Activated CD8-positive, alpha-beta memory T cell treated with anti-CD3 and anti-CD28 coated beads for 24 hours (primary cell): ENCODE measurements around the gene PCBP3.
"Not testable (repeated sequence)": the region's sequence is repeated elsewhere in the genome, so short reads cannot be mapped to it uniquely, and the experiment has no call there.

Experiments
- DNase-seq: peaks from one replicate; pipeline ENCODE4 v3.0.0-alpha.2; 2020

Gene PCBP3

DNA sequence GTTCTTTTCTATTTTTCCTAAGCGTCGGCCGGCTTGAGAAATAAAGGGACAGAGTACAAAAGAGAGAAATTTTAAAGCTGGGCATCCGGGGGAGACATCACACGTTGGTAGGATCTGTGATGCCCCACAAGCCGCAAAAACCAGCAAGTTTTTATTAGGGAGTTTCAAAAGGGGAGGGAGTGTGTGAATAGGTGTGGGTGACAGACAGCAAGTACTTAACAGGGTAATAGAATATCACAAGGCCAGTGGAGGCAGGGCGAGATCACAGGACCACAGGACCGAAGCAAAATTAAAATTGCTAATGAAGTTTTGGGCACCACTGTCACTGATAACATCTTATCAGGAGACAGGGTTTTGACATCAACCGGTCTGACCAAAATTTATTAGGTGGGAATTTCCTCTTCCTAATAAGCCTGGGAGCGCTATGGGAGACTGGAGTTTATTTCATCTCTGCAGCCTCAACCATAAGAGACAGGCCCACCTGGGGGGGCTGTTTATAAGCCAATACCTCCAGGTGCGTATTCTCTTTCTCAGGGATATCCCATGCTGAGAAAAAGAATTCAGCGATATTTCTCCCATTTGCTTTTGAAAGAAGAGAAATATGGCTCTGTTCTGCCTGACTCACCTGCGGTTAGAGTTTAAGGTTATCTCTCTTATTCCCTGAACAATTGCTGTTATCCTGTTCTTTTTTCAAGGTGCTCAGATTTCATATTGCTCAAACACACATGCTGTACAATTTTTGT is 332.3 kb downstream of the PCBP3 start:
- DNase-seq: not testable (repeated sequence)

DNA sequence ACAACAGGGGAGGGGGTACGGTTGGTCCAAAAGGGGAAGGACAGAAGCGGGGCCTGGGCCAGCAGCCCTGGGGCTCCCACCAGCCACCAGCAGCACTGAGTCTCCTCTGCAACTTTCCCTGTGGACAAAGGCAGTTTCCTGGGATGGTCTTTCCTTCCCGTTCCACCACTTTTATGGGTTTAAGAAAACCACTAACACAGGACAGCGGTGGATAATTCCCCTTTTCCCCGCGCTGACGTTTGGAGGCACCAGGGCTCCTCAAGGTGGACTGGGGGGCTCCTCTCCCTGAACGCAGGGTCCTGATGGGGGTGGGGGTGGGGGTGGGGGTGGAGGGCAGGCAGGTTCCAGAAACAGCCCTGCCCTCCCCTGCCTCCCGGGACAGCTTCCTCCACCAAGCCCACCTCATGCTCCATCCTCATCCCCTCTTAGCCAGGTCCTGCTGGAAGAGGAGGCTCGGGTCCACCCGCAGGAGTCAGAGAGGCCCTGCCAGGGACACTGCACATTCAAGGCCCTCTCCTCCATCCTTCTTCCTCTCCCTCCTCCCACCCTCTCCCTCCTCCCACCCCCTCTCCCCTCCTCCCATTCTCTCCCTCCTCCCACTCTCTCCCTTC is 333.3 kb downstream of the PCBP3 start:
- no peak for DNase-seq

DNA sequence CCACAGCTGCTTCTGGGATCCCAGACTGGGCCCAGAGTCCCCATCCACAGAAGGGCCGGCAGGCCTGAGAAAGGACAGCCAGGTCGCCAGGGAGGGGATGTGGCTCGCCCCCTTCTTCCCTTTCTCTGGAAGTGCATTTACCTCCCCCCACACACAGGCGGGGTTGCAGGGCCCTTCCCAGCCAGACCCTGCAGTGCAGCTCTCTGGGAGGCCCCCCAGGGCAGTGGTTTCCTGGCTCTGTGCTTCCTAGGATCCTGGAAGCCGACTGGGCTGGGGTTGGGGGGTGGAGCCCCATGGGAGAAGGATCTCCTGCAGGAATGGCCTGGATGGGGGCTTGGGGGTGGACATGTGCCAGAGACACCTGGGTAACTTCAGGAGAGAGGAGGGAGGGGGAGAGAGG is 333.9 kb downstream of the PCBP3 start:
- DNase-seq: no peak

DNA sequence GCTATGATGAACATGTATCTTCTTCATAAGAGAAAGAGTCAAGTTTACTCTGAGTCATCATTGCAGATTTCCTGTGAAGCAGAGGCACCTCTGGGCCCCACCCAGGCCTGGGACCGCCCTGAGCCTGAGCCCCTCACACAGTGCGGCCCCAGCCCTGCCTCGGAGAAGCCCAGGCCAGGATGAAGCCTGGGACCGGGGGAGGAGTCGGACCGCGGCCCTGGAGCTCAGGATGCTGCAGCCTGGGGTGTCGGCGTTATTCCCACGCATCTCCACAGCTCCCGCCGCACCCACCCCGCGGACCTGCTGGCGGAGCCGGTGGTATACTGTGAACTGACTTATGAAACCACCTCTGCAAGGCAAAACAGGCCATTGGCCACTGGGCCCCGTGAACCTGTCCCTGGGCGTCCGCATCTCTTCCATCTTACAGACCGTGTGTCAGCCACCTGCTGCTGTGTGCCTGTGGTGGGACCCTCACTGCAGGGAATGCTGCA is 335.7 kb downstream of the PCBP3 start:
- no peak for DNase-seq

DNA sequence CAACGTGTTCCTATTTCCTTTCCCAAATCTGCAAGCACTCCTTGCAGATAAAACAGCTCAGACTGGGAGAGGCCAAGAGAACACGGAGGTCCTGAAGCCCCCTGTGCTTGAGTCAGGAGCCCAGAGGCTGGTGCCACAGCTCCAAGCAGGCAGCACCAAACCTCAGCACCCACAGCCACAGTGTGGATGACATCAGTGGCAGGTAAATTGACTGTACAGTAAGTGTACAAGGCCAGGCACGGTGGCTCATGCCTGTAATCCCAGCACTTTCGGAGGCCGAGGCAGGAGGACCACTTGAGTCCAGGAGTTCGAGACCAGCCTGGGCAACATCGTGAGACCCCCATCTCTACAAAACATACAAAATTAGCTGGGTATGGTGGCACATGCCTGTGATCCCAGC is 336.1 kb downstream of the PCBP3 start:
- DNase-seq: no peak

DNA sequence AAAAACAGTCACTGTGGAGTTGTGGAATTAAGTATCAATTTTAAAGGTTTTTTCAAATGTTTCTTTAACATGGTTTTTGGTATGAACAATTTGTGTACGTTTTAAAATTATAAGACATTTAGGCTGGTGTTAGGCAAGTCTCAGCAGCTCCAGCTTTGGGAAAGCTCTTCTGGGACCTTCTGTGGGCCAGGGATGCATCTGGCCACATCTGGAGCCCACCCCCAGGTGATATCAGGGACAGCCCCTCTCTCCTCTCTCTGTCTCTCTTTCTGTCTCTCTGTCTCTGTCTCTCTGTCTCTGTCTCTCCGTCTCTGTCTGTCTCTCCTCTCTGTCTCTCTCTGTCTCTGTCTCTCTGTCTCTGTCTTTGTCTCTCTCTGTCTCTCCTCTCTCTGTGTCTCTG is 336.7 kb downstream of the PCBP3 start:
- DNase-seq: no peak

DNA sequence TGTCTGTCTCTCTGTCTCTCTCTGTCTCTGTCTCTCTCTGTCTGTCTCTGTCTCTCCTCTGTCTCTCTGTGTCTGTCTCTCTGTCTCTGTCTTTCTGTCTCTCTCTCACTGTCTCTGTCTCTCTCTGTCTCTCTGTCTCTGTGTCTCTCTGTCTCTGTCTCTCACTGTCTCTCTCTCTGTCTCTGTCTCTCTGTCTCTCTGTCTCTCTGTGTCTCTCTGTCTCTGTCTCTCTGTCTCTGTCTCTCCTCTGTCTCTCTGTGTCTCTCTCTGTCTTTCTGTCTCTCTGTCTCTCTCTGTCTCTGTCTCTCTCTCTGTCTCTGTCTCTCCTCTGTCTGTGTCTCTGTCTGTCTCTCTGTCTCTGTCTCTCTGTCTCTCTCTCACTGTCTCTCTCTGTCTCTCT is 337.2 kb downstream of the PCBP3 start:
- no peak for DNase-seq

DNA sequence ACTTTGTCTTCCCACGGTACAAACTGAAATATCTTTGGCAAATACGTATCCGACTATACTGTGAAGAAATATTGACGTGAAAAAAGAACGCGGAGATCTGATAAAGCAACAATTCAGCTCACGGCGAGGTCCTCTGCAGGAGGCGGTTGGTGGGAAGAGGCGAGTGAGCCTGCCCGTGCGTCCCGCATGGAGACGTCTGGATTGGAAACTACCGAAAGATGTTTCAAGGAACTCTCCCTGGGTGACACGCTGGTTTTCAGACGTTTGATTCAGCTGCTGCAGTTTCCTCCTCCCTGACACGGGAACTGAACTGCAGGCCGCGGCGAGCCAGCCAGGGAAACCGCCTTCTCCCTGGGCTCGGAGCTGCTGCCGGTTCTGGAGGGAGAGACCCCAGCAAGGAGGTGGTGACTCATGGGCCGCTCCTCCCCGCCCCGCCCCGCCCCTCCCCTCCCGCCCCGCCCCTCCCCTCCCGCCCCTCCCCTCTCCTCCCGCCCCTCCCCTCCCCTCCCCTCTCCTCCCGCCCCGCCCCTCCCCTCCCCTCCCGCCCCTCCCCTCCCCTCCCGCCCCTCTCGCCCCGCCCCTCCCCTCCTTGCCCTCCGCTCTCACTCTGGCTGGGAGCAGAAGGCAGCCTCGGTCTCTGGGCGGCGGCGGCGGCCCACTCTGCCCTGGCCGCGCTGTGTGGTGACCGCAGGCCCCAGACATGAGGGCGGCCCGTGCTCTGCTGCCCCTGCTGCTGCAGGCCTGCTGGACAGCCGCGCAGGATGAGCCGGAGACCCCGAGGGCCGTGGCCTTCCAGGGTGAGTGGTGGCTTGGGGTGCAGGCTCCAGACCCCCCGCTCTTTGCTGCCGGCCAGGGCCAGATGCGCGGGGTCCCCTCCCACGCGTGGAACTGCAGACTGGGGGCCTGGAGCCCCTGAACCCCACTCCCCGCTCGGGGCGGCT is 337.9 kb downstream of the PCBP3 start, which contains the start of gene COL6A1:
Gene COL6A1, plus strand, starts transcription at position 620 of the 941 bp plus-strand sequence. Its CDS starts 81 bp downstream, at position 701.
- peak; percentile 85 for DNase-seq

DNA sequence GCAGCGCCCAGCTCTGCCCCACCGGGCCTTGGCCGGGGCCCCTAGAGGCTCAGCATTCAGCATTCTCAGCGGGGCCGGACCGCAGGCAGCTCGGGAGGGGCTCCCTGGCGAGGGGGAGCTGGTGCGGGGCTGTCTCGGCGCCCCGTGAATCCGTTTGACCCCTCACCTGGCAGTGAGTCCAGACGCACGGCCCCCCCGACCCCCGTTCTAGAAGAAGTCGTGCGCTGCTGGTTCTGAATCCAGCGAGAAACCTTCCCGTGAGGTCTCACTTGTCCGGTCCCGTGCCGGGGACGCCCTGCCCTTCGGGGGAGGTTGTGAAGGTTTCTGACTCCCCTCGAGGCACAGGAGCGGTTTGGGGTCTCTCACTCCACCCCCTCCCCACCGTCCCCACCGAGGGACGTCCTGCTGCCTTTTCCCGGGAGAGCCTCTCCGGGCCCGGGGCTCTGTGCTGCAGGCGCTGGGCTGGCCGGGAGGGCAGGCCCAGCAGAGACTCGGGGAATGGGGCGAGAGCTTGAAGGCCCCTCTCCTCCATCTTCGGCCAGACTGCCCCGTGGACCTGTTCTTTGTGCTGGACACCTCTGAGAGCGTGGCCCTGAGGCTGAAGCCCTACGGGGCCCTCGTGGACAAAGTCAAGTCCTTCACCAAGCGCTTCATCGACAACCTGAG is 338.7 kb downstream of the PCBP3 start:
- DNase-seq: no peak

DNA sequence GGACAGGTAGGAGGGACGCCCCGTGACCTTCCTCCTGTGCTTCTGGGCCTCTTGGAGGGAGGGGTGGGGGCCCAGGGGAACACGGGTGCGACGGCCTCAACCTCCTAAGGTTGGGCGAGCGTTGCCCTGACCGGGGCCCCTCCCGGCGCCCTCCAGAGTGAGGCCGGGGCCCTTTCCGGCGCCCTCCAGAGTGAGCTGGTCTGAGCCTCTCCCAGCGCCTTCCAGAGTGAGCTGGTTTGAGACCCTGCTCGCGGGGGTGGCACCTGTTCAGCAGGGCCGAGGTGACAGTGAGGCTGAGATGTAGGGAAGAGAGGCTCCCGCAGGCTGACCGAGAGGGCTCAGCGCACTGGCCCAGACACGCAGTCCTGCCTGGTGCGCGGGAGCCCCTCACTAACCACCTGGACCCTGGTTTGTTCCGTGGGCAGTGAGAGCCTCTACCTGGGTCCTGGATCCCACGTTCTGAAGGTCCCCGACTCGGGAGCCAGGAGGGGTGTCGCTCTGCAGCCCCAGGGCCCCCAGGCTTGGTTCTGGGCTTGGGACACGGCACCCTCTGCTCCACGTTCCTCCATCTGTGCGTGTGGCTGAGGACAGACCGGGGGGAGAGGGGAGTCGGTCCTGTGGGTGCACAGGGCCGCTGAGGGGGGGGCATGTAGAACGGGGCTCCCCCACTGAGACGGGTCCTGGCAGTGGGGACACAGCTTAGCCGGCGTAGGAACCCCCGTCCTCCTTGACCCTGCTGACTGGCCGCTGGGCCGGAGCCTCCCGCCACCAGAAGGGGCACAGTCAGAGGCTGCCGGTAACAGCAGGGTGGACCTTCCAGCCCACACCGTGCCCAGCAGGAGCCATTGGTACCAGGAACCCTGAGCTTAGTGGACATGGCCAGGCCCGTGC is 339.5 kb downstream of the PCBP3 start:
- no peak for DNase-seq

DNA sequence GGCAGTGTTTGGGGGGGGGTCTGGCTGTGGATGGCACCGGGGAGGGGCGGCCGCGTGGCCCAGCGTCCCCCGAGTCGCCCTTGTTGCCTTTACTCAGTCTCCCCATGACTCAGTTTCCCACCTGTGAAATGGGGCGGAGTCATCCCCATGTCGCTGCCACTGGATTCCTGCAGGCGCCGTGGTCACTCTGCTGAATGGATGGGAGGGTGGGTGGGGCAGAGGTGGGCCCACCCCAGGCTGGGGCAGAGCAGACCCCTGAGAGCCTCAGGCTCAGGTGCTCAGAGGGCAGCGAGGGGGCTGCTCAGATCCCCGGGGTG is 340.1 kb downstream of the PCBP3 start:
- DNase-seq: no peak

DNA sequence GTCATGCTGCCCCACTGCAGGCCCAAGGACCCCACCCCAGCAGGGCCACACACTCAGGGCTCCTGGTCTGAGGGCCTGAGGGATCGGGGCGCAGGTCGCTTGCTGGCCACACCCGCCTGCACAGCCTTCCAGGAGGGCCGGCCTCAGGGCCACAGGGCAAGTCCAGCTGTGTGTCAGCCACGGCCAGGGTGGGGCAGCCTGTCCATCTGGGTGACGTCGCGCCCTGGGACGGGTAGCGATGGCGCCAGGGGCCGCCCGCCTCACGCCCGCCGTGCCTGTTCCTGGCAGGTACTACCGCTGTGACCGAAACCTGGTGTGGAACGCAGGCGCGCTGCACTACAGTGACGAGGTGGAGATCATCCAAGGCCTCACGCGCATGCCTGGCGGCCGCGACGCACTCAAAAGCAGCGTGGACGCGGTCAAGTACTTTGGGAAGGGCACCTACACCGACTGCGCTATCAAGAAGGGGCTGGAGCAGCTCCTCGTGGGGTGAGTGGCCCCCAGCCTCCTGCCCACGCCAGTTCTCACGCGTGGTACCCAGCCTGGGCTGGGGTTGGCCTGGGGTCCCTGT is 340.5 kb downstream of the PCBP3 start:
- DNase-seq: no peak

DNA sequence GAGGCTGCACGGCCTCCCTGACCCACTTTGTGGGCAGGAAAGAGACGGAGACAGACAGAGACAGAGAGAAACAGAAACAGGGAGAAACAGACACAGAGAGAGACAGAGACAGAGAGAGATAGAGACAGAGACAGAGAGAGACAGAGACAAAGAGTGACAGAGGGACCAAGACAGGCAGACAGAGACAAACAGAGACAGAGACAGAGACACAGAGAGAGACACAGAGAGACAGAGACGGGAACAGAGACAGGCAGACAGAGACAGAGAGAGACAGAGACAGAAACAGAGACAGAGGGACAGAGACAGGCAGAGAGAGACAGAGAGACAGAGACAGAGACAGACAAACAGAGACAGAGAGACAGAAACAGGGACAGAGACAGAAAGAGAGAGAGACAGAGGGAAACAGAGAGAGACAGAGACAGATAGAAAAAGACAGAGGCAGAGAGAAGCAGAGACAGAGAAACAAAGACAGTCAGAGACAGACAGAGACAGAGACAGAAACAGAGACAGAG is 341.1 kb downstream of the PCBP3 start:
- DNase-seq: no peak

DNA sequence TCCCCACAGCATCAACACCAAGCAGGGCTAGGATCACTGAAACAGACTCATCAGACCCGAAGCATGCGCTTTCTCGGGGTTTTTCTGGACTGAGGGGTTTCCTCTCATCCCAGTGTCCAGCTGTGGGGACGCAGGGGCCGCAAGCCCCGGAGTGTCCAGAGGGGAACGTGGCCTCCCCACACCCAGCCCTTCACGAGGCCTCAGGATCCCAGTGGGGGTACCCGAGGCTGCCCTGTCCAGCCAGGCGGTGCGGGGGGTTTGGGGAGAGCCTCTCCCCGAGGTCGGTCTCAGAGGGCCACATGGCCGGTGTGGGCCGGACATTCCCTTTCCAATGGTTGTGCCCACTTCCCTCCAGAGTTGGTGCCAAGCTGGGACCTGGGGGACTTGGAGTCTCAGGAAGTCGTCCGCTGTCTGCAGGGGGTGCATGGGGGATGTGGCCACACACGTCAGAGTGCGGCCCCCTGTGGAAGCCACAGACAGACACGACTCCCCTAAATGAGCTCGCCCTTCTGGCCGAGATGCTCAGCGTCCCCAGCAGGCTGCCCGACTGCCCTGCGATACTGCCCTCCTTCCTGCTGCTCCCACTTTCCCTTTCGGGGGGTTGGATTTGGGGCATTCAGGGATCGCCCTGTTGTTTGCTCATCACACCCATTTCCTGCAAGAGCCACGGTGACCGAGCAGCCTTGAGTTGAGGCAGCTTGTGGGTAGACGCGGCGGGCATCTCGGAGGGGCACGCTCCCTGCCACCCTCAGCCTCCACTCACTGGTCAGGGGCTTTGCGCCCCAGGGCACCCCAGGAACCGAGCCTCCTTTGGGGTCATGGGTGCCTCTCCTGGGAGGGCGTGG is 342.2 kb downstream of the PCBP3 start:
- no peak for DNase-seq

DNA sequence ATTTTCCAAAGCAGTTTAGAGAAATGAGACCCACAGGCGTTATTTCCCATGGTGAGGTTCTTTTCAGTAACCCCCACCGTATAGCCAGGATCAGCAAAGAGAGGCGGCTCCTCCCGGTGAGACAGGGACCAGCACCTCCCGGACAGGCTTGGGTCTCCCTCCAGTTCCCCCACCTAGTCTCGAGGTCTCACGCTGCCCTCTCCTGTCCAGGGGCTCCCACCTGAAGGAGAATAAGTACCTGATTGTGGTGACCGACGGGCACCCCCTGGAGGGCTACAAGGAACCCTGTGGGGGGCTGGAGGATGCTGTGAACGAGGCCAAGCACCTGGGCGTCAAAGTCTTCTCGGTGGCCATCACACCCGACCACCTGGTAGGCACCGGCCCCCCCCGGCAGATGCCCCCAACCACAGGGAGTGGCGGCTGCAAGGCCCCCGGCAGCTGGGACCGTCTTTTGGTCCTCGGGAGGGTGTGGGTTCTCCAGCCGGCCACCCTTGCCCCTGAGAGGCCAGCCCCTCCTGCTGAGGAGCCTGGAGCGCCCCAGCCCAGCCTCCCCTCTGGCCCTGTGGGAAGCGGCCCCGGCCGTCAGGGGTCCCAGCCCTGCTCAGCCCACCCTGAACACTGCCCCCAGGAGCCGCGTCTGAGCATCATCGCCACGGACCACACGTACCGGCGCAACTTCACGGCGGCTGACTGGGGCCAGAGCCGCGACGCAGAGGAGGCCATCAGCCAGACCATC is 343.0 kb downstream of the PCBP3 start:
- DNase-seq: no peak

DNA sequence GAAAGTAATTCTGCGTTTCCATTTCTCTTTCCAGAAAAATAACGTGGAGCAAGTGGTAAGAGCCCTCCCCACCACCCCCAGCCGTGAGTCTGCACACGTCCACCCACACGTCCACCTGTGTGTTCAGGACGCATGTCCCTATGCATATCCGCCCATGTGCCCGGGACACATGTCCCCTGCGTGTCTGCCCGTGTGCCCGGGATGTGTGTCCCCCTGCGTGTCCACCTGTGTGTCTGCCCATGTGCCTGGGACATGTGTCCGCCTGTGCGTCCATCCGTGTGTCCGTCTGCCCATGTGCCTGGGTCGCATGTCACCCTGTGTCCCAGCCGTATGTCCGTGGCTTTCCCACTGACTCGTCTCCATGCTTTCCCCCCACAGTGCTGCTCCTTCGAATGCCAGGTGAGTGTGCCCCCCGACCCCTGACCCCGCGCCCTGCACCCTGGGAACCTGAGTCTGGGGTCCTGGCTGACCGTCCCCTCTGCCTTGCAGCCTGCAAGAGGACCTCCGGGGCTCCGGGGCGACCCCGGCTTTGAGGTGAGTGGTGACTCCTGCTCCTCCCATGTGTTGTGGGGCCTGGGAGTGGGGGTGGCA is 343.7 kb downstream of the PCBP3 start:
- no peak for DNase-seq

DNA sequence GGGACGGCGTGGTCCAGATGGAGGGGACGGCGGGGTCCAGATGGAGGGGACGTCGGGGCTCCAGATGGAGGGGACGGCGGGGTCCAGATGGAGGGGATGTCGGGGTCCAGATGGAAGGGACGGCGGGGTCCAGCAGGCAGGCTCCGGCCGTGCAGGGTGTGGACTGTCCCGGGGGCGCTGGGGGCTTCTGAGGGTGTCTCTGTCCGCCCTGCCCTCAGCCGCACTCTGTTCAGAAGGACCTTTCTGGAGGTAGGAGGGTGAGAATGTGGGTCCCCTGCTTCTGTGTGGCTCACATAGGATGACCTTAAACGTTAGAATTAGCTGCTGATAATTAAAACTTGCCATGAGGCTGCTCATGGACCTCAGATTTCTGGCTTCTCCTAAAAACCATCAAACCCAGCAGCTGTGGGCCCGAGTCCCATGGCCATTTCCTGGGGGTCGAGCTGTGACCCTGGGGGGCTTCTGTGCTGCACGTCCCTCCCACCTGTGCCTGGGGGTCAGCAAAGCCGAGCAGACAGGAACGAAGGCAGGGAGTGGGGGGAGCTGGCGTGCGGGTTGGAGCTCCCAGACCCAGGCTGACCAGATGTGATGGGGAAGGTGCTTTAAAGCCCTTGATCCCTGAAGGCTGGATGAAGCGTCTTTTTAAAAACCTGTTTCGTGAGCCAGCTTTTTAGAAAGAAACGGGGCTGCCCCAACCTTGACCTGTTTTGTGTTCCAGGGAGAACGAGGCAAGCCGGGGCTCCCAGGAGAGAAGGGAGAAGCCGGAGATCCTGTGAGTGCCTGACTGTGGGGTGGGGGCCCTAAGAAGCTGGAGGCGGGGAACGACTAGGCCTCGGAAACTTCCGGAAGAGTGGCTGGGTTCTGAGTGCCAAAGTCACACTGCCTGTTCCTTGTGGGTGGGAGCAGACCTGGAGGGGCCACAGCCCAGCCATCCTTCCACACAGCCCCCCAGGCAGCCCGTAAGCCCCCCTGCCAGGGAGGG is 345.1 kb downstream of the PCBP3 start:
- no peak for DNase-seq
